ENCODE data around the gene PIP4P1.

GRCh38 chr14:20503898-20504297 lies 42.7 kb upstream of the PIP4P1 start:
- TF ChIP-seq CTCF (IDR thresholded peaks at IDR 0.05) (no peak), EP300 (IDR thresholded peaks at IDR 0.05) (no peak), POLR2A (IDR thresholded peaks at IDR 0.05) (no peak)

All from ovary (tissue), 3 donors.